Testis (tissue), 3 donors: ENCODE measurements around the gene SLC39A9. TPM values are rescaled to one million over a fixed set of nuclear protein-coding genes. Genes with fewer than 3 reads are reported as not detected.
"Not testable (repeated sequence)": the region's sequence is repeated elsewhere in the genome, so short reads cannot be mapped to it uniquely, and the experiment has no call there.

Source experiments
- DNase-seq: peaks from one replicate; pipeline ENCODE4 v3.0.0-alpha.2; 2019
- H3K27ac ChIP-seq, 2 donors: fragments of 200-600 bp; sonication (generic); one replicate each; pipeline ENCODE4 v1.5.1; 2019
- H3K27me3 ChIP-seq: fragments of 200-600 bp; sonication (generic); one replicate; pipeline ENCODE4 v1.5.1; 2019
- H3K36me3 ChIP-seq: fragments of 200-600 bp; sonication (generic); one replicate; pipeline ENCODE4 v1.5.1; 2017; ENCODE audit warnings: low read depth; ENCODE audit errors: missing control alignments
- H3K4me1 ChIP-seq: fragments of 200-600 bp; sonication (generic); one replicate; pipeline ENCODE4 v1.5.1; 2019
- H3K4me3 ChIP-seq, 2 donors: fragments of 200-600 bp; sonication (generic); one replicate each; pipeline ENCODE4 v1.5.1; 2017 to 2019
- H3K9me3 ChIP-seq: fragments of 200-600 bp; sonication (generic); one replicate; pipeline ENCODE4 v1.5.1; 2017
- POLR2A ChIP-seq: fragments of 450-650 bp; IDR thresholded peaks from one replicate; pipeline ENCODE4 v1.6.1; 2017; ENCODE audit warnings: antibody characterized with exemption, mild to moderate bottlenecking, moderate library complexity
- WGBS, 2 donors: methylation state at CpG; one replicate each; pipeline ENCODE4 v1.1.5; 2018; 5-methylcytosine and 5-hydroxymethylcytosine counted together
- intact Hi-C: fragments of 100-400 bp; cut with DNase I; formaldehyde crosslinking; loops from one replicate; pipeline ENCODE4 v1.15.1; 2023; ENCODE audit warnings: low total_unique reads
- polyA plus RNA-seq: library from polyadenylated mRNA; stranded (reverse); fragments of 350-450 nt; fragmentation: Illumina TruSeq; extraction: RNeasy Lipid Tissue Mini Kit (QIAGEN cat#74804); gene quantifications from one replicate; pipeline ENCODE4 v1.2.3, GENCODE V29; 2014; ENCODE audit warnings: low read depth, low replicate concordance; ENCODE audit not compliant: insufficient read depth
- total RNA-seq, 2 donors: library from RNA; depleted of rRNA; stranded (reverse); fragments of >200 nt; gene quantifications; one replicate each; pipeline ENCODE4 v1.2.3, GENCODE V29; 2016
- TF ChIP-seq, protein P1 (sequence below), 3 experiments: fragments of 450-650 bp in 2 of 3; fragments of 200-600 bp in 1 of 3; sonication (generic) in 1 of 3; IDR thresholded peaks; one replicate each; pipeline ENCODE4 v1.5.1; 2016 to 2019; ENCODE audit warnings: antibody characterized with exemption in 3 of 3, mild to moderate bottlenecking in 2 of 3, moderate library complexity in 1 of 3

The SLC39A9 gene
- total and polyA plus RNA-seq, 3 donors from 2014 or later = 38.0 to 73.3 (median 59.9) TPM

DNA sequence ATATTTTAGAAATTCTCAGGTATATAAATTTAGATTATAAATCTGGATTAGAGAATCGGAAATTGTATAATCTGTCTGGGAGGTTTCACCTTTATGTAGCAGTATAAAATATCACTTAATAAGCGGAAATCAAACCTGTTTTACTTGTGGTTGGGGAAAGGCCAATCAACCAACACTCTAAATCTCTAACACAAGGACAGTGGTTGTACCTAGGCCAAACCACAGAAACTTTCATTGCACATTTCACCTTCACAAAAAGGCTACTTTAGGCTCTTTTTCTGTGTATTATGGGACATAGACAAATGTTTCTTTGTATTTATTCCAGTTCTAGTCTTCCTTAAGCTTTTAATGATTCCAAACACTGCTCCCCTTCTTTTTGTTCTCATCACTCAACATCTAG, 20.2 kb upstream of the SLC39A9 start:
- Histone ChIP-seq H3K9me3 (no peaks in the 10 kb centered on the region), H3K27me3 (no peaks in the 10 kb centered on the region), H3K4me3 (no peak overlapping the region), H3K4me1 (no peaks in the 10 kb centered on the region), H3K27ac (no peak overlapping the region), H3K36me3 (no peaks in the 10 kb centered on the region)
- TF ChIP-seq POLR2A = no peak
- TF ChIP-seq, protein P1, sequence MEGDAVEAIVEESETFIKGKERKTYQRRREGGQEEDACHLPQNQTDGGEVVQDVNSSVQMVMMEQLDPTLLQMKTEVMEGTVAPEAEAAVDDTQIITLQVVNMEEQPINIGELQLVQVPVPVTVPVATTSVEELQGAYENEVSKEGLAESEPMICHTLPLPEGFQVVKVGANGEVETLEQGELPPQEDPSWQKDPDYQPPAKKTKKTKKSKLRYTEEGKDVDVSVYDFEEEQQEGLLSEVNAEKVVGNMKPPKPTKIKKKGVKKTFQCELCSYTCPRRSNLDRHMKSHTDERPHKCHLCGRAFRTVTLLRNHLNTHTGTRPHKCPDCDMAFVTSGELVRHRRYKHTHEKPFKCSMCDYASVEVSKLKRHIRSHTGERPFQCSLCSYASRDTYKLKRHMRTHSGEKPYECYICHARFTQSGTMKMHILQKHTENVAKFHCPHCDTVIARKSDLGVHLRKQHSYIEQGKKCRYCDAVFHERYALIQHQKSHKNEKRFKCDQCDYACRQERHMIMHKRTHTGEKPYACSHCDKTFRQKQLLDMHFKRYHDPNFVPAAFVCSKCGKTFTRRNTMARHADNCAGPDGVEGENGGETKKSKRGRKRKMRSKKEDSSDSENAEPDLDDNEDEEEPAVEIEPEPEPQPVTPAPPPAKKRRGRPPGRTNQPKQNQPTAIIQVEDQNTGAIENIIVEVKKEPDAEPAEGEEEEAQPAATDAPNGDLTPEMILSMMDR (IDR thresholded peaks at IDR 0.05) = no peak
- intact Hi-C loops = no loop called here
- DNase-seq = no peak
- 92 to 96% methylated on average over 2 of the region's 2 CpGs for WGBS, 2 donors

DNA sequence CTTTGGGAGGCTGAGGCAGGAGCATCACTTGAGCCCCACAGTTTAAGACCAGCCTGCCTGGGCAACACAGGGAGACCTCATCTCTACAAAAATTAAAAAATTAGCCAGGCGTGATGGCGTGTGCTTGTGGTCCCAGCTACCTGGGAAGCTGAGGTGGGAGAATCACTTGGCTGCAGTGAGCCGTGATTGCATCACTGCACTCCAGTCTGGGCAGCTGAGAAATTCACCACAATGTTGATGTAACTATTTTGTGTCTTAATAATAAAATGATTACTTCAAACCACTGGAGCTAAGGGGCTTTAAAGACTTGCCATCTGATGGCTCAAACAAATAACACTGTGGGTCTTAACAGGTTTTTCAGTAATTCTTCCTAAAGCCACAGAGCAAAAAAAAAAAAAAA, 11.2 kb upstream of the SLC39A9 start:
- H3K4me1 ChIP-seq = no peaks in the 10 kb centered on the region
- H3K27me3 ChIP-seq = no peaks in the 10 kb centered on the region
- no peaks in the 10 kb centered on the region for H3K9me3 ChIP-seq
- TF ChIP-seq, protein P1 (IDR thresholded peaks at IDR 0.05) = no peak
- no peak for TF ChIP-seq POLR2A
- WGBS, 2 donors = 96 to 100% methylated on average over 3 of the region's 3 CpGs
- H3K36me3 ChIP-seq = no peaks in the 10 kb centered on the region
- no peak overlapping the region for H3K27ac ChIP-seq
- no peak overlapping the region for H3K4me3 ChIP-seq
- intact Hi-C loops = no loop called here
- no peak for DNase-seq

DNA sequence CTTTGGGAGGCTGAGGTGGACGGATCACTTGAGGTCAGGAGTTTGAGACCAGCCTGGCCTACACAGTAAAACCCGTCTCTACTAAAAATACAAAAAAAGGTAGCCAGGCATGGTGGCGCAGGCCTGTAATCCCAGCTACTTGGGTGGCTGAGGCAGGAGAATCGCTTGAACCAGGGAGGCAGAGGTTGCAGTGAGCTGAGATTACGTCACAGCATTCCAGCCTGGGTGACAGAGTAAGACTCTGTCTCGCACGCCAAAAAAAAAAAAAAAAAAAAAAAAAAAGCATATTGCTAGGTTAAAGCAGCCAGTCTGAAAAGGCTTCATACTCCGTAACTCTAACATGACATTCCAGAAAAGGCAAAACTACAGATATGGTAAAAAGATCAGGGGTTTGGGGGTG, 7.1 kb upstream of the SLC39A9 start:
- H3K27ac ChIP-seq, H3K4me3 ChIP-seq, DNase-seq, H3K4me1 ChIP-seq, H3K36me3 ChIP-seq, H3K27me3 ChIP-seq, H3K9me3 ChIP-seq, intact Hi-C loops: not testable (repeated sequence)
- WGBS, 2 donors = 85 to 94% methylated on average over 8 of the region's 8 CpGs

DNA sequence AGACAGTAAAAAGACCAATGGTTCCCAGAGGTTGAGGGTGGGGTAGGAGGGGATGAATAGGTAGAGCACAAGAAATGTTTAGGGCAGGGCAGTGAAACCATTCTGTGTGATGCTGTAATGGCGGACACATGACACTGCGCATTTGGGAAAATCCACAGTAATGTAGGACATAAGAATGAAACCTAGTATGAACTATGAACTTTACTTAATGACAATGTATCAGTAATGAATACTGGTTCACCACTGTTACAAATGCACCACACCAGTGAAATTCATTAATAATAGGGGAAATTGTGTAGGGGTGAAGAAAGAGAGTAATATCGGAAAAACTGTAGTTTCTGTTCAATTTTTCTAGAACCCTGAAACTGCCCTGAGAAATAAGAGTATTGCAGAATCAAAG, 6.0 kb upstream of the SLC39A9 start:
- peaks cover 8% of the 10 kb centered on the region for H3K4me1 ChIP-seq
- no peak overlapping the region for H3K4me3 ChIP-seq
- H3K36me3 ChIP-seq = no peaks in the 10 kb centered on the region
- H3K9me3 ChIP-seq = no peaks in the 10 kb centered on the region
- 75 to 95% methylated on average over 3 of the region's 3 CpGs for WGBS, 2 donors
- no peak for DNase-seq
- no peaks in the 10 kb centered on the region for H3K27me3 ChIP-seq
- intact Hi-C loops = no loop called here
- H3K27ac ChIP-seq = no peak overlapping the region
- TF ChIP-seq, protein P1 (IDR thresholded peaks at IDR 0.05) = no peak
- TF ChIP-seq POLR2A = no peak

DNA sequence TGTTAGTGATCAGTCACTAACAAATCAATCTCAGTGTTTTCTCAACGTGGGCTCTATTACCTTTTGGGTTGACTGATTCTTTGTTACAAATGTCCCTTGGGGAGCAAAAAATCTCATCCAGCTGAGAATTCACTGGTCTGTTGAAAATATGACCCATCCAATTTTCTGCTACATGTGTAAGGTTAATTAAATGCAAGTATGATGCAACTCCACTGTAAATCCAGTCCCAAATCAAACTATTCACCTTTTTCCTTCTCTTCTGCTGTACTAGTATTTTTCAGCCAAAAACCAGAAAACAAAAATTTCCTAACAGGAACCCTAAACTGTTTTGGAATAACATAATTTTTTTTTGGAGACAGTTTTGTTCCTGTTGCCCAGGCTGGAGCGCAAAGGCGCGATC, 2.6 kb upstream of the SLC39A9 start:
- H3K27ac ChIP-seq = no peak overlapping the region
- no peak for DNase-seq
- no peaks in the 10 kb centered on the region for H3K9me3 ChIP-seq
- intact Hi-C loops = no loop called here
- no peak overlapping the region for H3K4me3 ChIP-seq
- no peaks in the 10 kb centered on the region for H3K36me3 ChIP-seq
- TF ChIP-seq, protein P1 (IDR thresholded peaks at IDR 0.05) = no peak
- TF ChIP-seq POLR2A = no peak
- WGBS, 2 donors = 85 to 88% methylated on average over 4 of the region's 4 CpGs
- H3K27me3 ChIP-seq = no peaks in the 10 kb centered on the region
- H3K4me1 ChIP-seq = peaks cover 24% of the 10 kb centered on the region
